Psoas muscle (tissue), 8 donors: ENCODE measurements around the gene IL17RC. TPM values are rescaled to one million over a fixed set of nuclear protein-coding genes. Genes with fewer than 3 reads are reported as not detected.
"Not testable (repeated sequence)": the region's sequence is repeated elsewhere in the genome, so short reads cannot be mapped to it uniquely, and the experiment has no call there.

Source experiments
- ATAC-seq, 4 donors: fragments of 200-7000 bp; cut with Tn5 transposase; one replicate each; pipeline ENCODE4 v1.9.1; 2020; ENCODE audit warnings: moderate library complexity in 3 of 4, mild to moderate bottlenecking in 2 of 4
- DNase-seq, 2 donors: peaks; one replicate each; pipeline ENCODE4 v3.0.0-alpha.2; 2020
- H3K27ac ChIP-seq: fragments of 200-600 bp; one replicate; pipeline ENCODE4 v1.8.0; 2022
- H3K27me3 ChIP-seq, 3 donors: fragments of 200-600 bp in 1 of 3; one replicate each; pipeline versions ENCODE4 v1.6.1 to v1.8.0; 2013 to 2022; ENCODE audit warnings: low read length in 2 of 3, mild to moderate bottlenecking in 2 of 3, moderate library complexity in 1 of 3; ENCODE audit not compliant: insufficient read depth in 3 of 3
- H3K36me3 ChIP-seq, 2 donors: fragments of 200-600 bp in 1 of 2; one replicate each; pipeline versions ENCODE4 v1.6.1 to v1.8.0; 2013 to 2022; ENCODE audit warnings: low read depth in 1 of 2, mild to moderate bottlenecking in 1 of 2, moderate library complexity in 1 of 2; ENCODE audit not compliant: insufficient read depth in 1 of 2
- H3K4me1 ChIP-seq: fragments of 200-600 bp; one replicate; pipeline ENCODE4 v1.8.0; 2022
- H3K4me3 ChIP-seq: fragments of 200-600 bp; one replicate; pipeline ENCODE4 v1.8.0; 2022; ENCODE audit warnings: mild to moderate bottlenecking
- H3K9me3 ChIP-seq: fragments of 200-600 bp; one replicate; pipeline ENCODE4 v1.8.0; 2022
- CTCF ChIP-seq: fragments of 200-600 bp; IDR thresholded peaks from one replicate; pipeline ENCODE4 v1.8.0; 2022; ENCODE audit warnings: antibody characterized with exemption
- WGBS, 3 donors: extraction: QIAGEN DNeasy Blood & Tissue Kit; methylation state at CpG; one replicate each; pipeline versions ENCODE4 v1.1.6 to v1.1.7; 2013; 5-methylcytosine and 5-hydroxymethylcytosine counted together
- intact Hi-C, 2 donors: fragments of 100-400 bp; cut with DNase I; formaldehyde crosslinking; loops; one replicate each; pipeline versions ENCODE4 v1.11.0 to v1.14.2; 2022
- polyA plus RNA-seq, 3 donors: library from polyadenylated mRNA; stranded (reverse); fragments of 200-250 nt; gene quantifications; one replicate each; pipeline ENCODE4 v1.2.3, GENCODE V29; 2013
- total RNA-seq, 4 donors: library from RNA; stranded (reverse); fragmentation: NEBNext Ultra II Directional in 2 of 4; extraction: Animal tissue kit (Norgen Biotek cat#: 25700) in 2 of 4; gene quantifications; one replicate each; pipeline versions ENCODE4 v1.2.1 to v1.2.4, GENCODE V29; 2021 to 2023
- donor health status: healthy with polysubstance abuse.
- donor health status: DM: no; HTN: no; CAD: no; lungs with moderate emphysema.
- donor health status: Bipolar disorder and iron deficiency.
- donor health status: healthy.
- donor health status: DM: yes; HTN: yes; CAD: no.
- donor health status: DM: no; HTN: no; CAD: no.
- donor health status: DM: no; HTN: no; CAD: no.
- donor health status: DM: yes; HTN: yes; CAD: no.

Gene IL17RC
- total and polyA plus RNA-seq, 7 donors = 10.4 to 27.0 (median 14.9) TPM

DNA sequence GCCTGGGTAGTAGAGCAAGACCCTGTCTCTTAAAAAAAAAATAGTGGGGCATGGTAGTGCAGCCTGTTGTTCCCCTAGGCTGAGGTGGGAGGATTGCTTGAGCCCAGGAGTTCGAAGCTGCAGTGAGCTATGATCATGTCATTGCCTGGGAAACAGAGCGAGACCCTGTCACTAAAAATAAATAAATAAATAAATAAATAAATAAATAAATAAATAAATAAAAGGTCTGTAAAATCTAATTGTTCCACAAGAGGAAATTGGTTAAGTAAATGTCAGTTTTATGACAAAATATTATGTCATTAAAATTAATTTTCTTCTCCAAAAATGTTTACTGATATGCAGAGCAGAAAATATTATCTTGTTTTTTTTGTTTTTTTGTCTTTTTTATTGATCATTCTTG, 22.1 kb downstream of the IL17RC start:
- peaks cover 0 to 66% of the 10 kb centered on the region in 2 donors for H3K36me3 ChIP-seq
- TF ChIP-seq CTCF = no peak
- intact Hi-C loops = loop anchor here in 1 of 2 donors (10.0 kb wide), 1 partner anchor 286 kb away; no protein-coding TSS in a partner anchor

DNA sequence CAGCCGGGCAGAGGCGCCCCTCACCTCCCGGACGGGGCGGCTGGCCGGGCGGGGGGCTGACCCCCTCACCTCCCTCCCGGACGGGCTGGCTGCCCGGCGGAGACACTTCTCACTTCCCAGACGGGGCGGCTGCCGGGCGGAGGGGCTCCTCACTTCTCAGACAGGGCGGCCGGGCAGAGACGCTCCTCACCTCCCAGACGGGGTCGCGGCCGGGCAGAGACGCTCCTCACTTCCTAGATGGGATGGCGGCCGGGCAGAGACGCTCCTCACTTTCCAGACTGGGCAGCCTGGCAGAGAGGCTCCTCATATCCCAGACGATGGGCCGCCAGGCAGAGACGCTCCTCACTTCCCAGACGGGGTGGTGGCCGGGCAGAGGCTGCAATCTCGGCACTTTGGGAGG, 23.0 kb downstream of the IL17RC start:
- not testable (repeated sequence) for ATAC-seq, H3K9me3 ChIP-seq, H3K27me3 ChIP-seq, H3K27ac ChIP-seq, DNase-seq, H3K4me3 ChIP-seq
- intact Hi-C loops = loop anchor here in 1 of 2 donors (10.0 kb wide), 2 partner anchors 195 to 285 kb away; no protein-coding TSS in a partner anchor
- Histone ChIP-seq H3K36me3 (peaks cover 0 to 72% of the 10 kb centered on the region in 2 donors), H3K4me1 (peaks cover 22% of the 10 kb centered on the region)
- 83 to 99% (median 96%) methylated on average over 7 to 32 of the region's 32 CpGs for WGBS, 3 donors

More for the DNA sequence above, 22.1 kb downstream of the IL17RC start:
- Histone ChIP-seq H3K4me3 (no peak overlapping the region), H3K4me1 (peaks cover 26% of the 10 kb centered on the region), H3K27me3 (no peaks in the 10 kb centered on the region), H3K9me3 (no peaks in the 10 kb centered on the region), H3K27ac (no peak overlapping the region)
- ATAC-seq (no peak), DNase-seq (no peak)
- 96 to 98% (median 98%) methylated on average over 2 of the region's 2 CpGs for WGBS, 3 donors

DNA sequence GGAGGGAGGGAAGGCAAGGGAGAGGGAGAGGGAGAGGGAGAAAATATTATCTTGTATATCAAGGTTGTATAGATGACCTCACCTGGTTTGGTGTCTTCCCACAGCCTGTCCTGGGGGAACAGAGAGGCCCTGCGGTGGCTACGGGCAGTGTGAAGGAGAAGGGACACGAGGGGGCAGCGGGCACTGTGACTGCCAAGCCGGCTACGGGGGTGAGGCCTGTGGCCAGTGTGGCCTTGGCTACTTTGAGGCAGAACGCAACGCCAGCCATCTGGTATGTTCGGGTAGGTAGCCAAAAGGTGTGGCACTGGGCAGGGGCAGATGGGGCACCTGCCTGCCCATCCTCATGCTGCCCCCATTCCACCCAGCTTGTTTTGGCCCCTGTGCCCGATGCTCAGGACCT, 23.8 kb downstream of the IL17RC start:
- Histone ChIP-seq H3K4me1 (peaks cover 13% of the 10 kb centered on the region), H3K9me3 (no peaks in the 10 kb centered on the region), H3K4me3 (no peak overlapping the region), H3K27me3 (no peaks in the 10 kb centered on the region), H3K27ac (no peak overlapping the region), H3K36me3 (peaks cover 0 to 63% of the 10 kb centered on the region in 2 donors)
- intact Hi-C loops = loop anchor here in 1 of 2 donors (10.0 kb wide), 1 partner anchor 194 kb away; no protein-coding TSS in a partner anchor
- no peak for TF ChIP-seq CTCF
- 91 to 94% (median 93%) methylated on average over 10 of the region's 10 CpGs for WGBS, 3 donors
- no peak for DNase-seq
- no peak for ATAC-seq

GRCh38 chr3:9942164-9942563, 25.3 kb downstream of the IL17RC start:
- H3K4me1 ChIP-seq = no peaks in the 10 kb centered on the region
- no peaks in the 10 kb centered on the region for H3K9me3 ChIP-seq
- no peak for DNase-seq
- WGBS, 3 donors = 79 to 89% (median 83%) methylated on average over 4 of the region's 4 CpGs
- no peak for ATAC-seq
- H3K4me3 ChIP-seq = no peak overlapping the region
- TF ChIP-seq CTCF = no peak
- intact Hi-C loops = loop anchor here in 1 of 2 donors (10.0 kb wide), 1 partner anchor 193 kb away; no protein-coding TSS in a partner anchor
- peaks cover 0 to 49% of the 10 kb centered on the region in 2 donors for H3K36me3 ChIP-seq
- no peak overlapping the region for H3K27ac ChIP-seq
- no peaks in the 10 kb centered on the region for H3K27me3 ChIP-seq

DNA sequence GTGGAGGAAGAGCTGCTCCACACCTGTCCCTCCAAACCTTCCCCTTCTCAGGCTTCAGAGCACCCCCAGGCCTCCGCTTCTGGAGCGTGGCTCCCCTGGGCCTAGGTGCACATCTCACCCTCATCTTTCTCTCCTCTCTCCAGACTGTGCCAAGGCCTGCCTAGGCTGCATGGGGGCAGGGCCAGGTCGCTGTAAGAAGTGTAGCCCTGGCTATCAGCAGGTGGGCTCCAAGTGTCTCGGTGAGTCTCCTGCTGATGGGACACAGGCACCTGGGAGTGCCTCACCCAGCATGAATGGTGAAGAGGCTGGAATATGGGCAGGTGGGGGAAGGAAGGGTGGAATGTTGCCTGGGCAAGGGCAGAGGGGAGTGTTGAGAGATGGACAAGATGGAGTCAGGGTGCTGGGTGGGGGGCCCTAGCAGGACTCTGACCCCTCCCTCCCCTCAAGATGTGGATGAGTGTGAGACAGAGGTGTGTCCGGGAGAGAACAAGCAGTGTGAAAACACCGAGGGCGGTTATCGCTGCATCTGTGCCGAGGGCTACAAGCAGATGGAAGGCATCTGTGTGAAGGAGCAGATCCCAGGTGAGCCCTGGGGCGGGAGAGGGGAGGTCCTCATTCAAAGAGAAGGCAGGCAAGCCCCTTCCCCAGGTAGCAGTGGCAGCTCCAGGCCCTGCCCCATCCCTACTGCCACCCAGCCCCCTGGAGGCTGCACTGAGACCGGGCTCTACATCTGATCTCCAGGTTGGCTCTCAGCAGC, 26.2 kb downstream of the IL17RC start:
- no peaks in the 10 kb centered on the region for H3K27me3 ChIP-seq
- ATAC-seq = no peak
- no peak for TF ChIP-seq CTCF
- no peaks in the 10 kb centered on the region for H3K9me3 ChIP-seq
- no peak overlapping the region for H3K4me3 ChIP-seq
- H3K27ac ChIP-seq = no peak overlapping the region
- no peak for DNase-seq
- intact Hi-C loops = loop anchor here in 1 of 2 donors (10.0 kb wide), 1 partner anchor 192 kb away; no protein-coding TSS in a partner anchor
- WGBS, 3 donors = 89 to 93% (median 91%) methylated on average over 10 to 11 of the region's 11 CpGs
- H3K36me3 ChIP-seq = peaks cover 0 to 42% of the 10 kb centered on the region in 2 donors
- no peaks in the 10 kb centered on the region for H3K4me1 ChIP-seq
